Right hindlimb (tissue), 1 donor: Measurements from ENCODE around the gene CEP78.
A peak's percentile ranks its signal among the peaks of the same experiment; 100 is the strongest.

ENCODE experiments used
- DNase-seq: peaks from one replicate; pipeline ENCODE4 v3.0.0-alpha.2; 2018

CEP78 gene

DNA sequence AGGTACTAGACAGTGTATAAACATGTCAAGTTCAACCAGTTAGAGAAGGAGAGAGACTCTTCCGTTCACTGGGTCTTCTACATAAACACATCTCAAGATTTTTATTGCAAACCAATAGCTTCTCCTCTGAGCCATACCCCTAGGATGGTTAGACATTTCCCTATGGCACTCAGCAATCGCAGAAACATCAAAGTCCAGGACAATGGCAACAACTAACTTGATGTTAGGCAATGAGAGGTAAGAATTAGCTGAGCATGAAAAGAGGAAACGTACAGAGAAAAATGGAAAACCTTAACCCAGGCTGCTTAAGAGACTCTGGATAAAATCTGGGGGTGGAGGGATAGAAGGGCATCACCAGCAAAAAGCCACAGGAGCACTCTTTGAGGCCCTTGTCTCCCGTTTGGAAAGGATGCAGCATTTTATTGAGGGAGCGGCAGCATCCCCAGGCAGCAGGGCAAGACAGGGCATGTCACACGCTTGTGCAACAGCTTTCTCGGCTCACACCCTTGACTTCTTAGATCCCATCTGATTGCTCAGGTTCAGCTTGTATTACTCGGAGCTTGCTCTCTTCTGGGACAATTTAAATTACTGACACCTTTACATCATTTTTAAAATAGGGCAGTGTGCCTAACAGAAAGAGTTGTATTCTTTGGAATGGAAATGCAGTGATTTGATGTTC, 52.5 kb downstream of the CEP78 start:
- no peak for DNase-seq

GRCh38 chr9:78289474-78289873, 53.6 kb downstream of the CEP78 start:
- DNase-seq = no peak

GRCh38 chr9:78291240-78291925, 55.5 kb downstream of the CEP78 start:
- peak; percentile 26 for DNase-seq

DNA sequence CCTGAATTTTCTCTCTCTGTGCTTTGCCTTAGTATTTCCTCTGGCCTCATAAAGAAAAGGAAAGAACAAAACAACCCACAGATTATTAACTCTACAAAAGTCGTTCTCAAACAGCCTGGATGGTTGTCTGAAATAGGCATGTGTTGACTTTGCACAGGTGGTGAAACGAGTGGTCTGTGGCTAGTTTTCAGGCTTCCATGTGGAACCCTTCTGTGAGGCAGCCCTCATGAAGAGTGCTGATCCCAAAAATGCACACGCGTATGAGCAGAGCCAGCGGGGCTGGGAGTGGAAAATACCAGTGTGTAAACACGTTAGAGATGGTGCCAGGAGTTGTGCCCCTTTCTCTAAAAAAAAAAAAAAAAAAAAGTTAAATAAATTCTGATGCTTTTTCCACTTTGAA, 56.2 kb downstream of the CEP78 start:
- DNase-seq = no peak

DNA sequence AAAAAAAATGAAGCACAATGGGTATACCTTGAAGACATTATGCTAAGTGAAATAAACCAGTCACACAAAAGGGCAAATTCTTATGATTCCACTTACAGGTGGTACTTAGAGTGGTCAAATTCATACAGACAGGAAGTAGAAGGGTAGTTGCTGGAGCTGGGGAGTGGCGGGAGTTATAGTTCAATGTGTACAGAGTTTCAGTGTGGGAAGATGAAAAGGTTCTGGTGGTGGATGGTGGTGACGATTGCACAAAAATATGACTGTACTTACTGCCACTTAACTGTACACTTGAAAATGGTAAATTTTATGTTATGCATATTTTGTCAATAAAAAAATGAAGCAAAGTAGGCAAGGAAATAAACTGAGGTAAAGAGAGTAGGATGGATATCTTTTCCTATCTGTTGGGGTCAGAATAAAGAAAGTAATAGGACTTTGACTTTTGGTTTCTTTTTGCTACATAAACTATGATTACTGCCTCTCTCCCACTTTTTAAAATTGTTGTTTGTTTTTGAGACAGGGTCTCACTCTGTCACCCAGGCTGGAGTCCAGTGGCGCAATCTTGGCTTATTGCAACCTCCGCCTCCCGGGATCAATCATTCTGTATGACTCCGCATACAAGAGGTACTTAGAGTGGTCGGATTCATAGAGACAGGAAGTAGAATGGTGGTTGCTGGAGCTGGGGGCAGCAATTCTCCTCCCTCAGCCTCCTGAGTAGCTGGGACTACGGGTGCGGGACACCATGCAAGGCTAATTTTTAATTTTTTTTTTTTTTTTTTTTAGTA, 57.0 kb downstream of the CEP78 start:
- no peak for DNase-seq

DNA sequence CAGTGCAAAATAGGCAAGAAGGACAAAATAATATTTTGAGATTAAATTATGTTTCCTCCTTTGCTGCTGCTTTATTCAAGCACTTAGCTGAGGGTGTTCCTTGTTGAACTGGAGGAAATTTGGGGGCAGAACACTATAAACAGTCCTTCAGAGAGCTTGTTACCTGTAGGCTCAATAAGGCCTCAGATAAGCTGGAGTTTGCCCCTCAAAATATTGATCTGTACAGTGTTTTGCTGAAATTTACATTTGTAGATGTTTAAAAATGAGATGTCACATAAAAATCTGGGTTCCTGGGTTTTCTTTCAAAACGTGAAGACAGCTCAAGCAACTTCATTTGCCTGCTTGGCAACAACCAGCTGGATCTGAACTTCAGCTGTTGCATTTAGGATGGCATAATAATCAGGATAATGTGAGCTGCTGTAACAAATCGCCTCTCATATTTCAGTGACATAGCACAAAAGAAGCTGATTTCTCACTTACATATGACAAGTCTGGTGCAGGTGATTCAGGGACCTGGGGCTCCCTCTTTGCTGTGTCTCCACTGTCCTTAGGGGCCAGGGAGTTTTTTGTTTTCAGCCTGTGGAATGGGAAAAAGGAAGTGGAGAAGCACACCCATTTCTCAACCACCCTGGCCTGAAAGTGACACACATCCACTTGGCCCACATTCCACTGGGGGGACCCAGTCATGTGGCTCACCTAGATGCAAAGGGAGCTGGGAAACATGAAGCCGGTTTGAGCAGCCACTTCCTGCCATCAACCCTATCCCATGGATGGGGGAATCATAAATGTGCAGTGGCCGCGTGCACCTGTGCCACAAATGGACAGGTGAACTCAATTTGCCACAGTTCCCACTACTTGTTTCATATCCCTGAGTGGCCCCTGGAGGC, 58.7 kb downstream of the CEP78 start:
- DNase-seq = no peak

DNA sequence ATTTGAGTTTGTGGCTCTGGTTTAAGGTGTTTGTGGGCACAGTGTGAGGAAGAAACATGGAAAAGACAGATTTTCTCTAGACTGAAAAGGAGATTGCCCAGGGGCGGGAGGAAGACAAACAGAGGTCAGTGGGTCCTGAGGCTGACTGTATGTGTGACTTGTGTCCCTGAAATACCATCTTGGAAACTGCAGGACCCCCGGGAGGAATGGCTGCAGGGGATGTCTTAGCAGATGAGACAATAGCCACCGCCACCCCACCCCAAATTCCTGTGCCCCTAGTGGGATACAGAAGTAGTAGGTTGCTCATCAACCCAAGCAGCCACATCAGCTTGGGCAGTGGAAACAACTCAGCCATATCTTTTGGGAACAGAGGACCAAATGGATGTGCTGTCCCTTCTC, 59.3 kb downstream of the CEP78 start:
- no peak for DNase-seq

- peak; percentile 27 for DNase-seq
Measured at GRCh38 chr9:78295731-78296130, 59.9 kb downstream of the CEP78 start.

- DNase-seq = peak; percentile 86
Measured at GRCh38 chr9:78296201-78296892, 60.5 kb downstream of the CEP78 start.

GRCh38 chr9:78296893-78297671, 61.2 kb downstream of the CEP78 start, which contains the start of gene PSAT1:
PSAT1 (plus strand) TSS chr9:78297125; CDS start chr9:78297211, 86 bp downstream.
- peak; percentile 94 for DNase-seq

DNA sequence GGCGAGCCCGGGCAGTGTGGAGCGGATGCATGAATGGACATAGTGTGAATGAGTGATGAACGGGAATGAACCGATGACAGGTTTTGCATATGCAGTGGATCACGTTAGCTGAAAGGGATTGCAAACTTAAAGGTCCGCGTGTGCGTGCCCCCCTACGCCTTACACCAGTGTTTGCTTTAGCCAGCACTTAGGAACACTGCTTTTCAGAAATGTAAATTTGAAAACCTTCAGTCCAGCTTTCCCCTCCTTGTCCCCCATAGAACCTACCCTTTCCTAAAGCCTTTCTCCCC, 61.7 kb downstream of the CEP78 start:
- DNase-seq = no peak

- DNase-seq = peak; percentile 44
Measured at GRCh38 chr9:78298046-78298765, 62.3 kb downstream of the CEP78 start.

GRCh38 chr9:78300209-78300608, 64.3 kb downstream of the CEP78 start:
- no peak for DNase-seq

GRCh38 chr9:78301466-78301865, 65.6 kb downstream of the CEP78 start:
- DNase-seq = no peak

- no peak for DNase-seq
Measured at GRCh38 chr9:78303377-78304062, 67.6 kb downstream of the CEP78 start.

DNA sequence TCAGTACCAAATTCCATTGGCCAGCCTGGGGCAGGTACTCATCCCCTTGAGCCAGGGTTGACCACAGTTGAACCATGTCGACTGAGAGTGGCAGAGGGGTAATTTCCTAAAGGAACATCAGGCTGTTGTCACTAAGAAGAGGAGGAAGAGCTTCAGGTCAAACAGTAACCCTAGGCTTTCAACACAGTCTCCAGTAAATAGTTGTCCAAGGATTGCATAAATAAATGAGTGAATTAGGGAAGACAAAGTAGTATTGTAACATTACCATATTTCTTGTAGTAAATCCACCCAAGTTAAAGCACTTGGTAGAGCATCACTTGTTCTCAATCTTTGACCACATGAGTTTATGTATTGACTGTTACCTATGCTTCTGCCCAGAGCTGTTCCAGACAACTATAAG, 68.5 kb downstream of the CEP78 start:
- DNase-seq = no peak

- no peak for DNase-seq
Measured at GRCh38 chr9:78306222-78307076, 70.6 kb downstream of the CEP78 start.

- no peak for DNase-seq
Measured at GRCh38 chr9:78307360-78307759, 71.5 kb downstream of the CEP78 start.

- no peak for DNase-seq
Measured at GRCh38 chr9:78309066-78309465, 73.2 kb downstream of the CEP78 start.
